GM12878 (cell line): ENCODE results near the gene MVK. TPM values are rescaled to one million over a fixed set of nuclear protein-coding genes. Genes with fewer than 3 reads are reported as not detected.

ENCODE experiments used
- ATF7 ChIP-seq: fragments of 450-650 bp; IDR thresholded peaks from 2 replicates; pipeline ENCODE4 v1.6.1; 2016; ENCODE audit warnings: low read depth, mild to moderate bottlenecking
- CEBPB ChIP-seq, 2 experiments: fragments of 150-350 bp in 1 of 2; IDR thresholded peaks; 2 replicates each; pipeline ENCODE4 v1.6.1; 2012 to 2014; ENCODE audit warnings: low read depth in 2 of 2, low read length in 2 of 2, borderline replicate concordance in 1 of 2, inconsistent platforms in 1 of 2
- CREM ChIP-seq: IDR thresholded peaks from 2 replicates; pipeline ENCODE4 v1.6.1; 2014; ENCODE audit warnings: antibody characterized with exemption, low read depth
- IKZF2 ChIP-seq, 2 experiments: fragments of 450-650 bp; IDR thresholded peaks; 2 replicates each; pipeline ENCODE4 v1.6.1; 2017; ENCODE audit warnings: mild to moderate bottlenecking in 2 of 2, moderate library complexity in 2 of 2
- KLF5 ChIP-seq: fragments of 450-650 bp; IDR thresholded peaks from 2 replicates; pipeline ENCODE4 v1.6.1; 2014; ENCODE audit warnings: mild to moderate bottlenecking; ENCODE audit not compliant: partially characterized antibody
- NFYA ChIP-seq: IDR thresholded peaks from 2 replicates; pipeline ENCODE4 v1.6.1; 2011; ENCODE audit warnings: low read depth, mild to moderate bottlenecking, low read length, improper control_type of control experiment, borderline replicate concordance
- POLR2A ChIP-seq: IDR thresholded peaks from 2 replicates; pipeline ENCODE4 v1.6.1; 2011; ENCODE audit warnings: low read depth, mild to moderate bottlenecking, low read length
- TAF1 ChIP-seq: IDR thresholded peaks from 2 replicates; pipeline ENCODE4 v1.6.1; 2011; ENCODE audit warnings: mild to moderate bottlenecking, low read depth, low read length, borderline replicate concordance
- ZBTB4 ChIP-seq: fragments of 450-650 bp; formaldehyde crosslinking; IDR thresholded peaks from 2 replicates; pipeline ENCODE4 v1.4.0; 2022; ENCODE audit warnings: mild to moderate bottlenecking, moderate library complexity
- ZNF274 ChIP-seq: IDR thresholded peaks from one replicate; pipeline ENCODE4 v1.8.0; 2011; ENCODE audit not compliant: insufficient read length, insufficient read depth
- ZNF592 ChIP-seq: fragments of 450-650 bp; IDR thresholded peaks from 2 replicates; pipeline ENCODE4 v1.6.1; 2017; ENCODE audit warnings: mild to moderate bottlenecking, moderate library complexity
- polyA plus RNA-seq, 11 experiments: library from polyadenylated mRNA; depleted of rRNA in 4 of 11; unstranded in 6 of 11; stranded (reverse) in 5 of 11; fragments of >200 nt; fragmentation: Nextera tagmentation in 4 of 11; fragmentation: Illumina TruSeq in 1 of 11; extraction: Ambion mirVana in 4 of 11; extraction: Trizol in 1 of 11; gene quantifications; 1 replicate in 1 of 11; 2 replicates in 10 of 11; pipeline versions ENCODE4 v1.2.1 to v1.2.3, GENCODE V29; 2011 to 2016; ENCODE audit warnings: inconsistent platforms in 2 of 11, missing spikeins in 2 of 11, low read depth in 1 of 11
- total RNA-seq, 4 experiments: library from RNA; depleted of rRNA in 3 of 4; stranded (reverse); fragments of >200 nt in 3 of 4; fragmentation: Illumina TruSeq in 1 of 4; extraction: Trizol in 1 of 4; gene quantifications; 2 replicates each; pipeline versions ENCODE4 v1.2.1 to v1.2.3, GENCODE V29; 2013 to 2021
- TF ChIP-seq, protein P1 (sequence below): IDR thresholded peaks from 2 replicates; pipeline ENCODE4 v1.6.1; 2012; ENCODE audit warnings: improper control_type of control experiment, low read depth, low read length; ENCODE audit not compliant: insufficient replicate concordance

Gene MVK
- total and polyA plus RNA-seq, 10 of the 15 experiments (the other 5 are each of a cell fraction or from before 2014, with no cell fraction given): 0.24 to 46.7 (median 31.9) TPM

DNA sequence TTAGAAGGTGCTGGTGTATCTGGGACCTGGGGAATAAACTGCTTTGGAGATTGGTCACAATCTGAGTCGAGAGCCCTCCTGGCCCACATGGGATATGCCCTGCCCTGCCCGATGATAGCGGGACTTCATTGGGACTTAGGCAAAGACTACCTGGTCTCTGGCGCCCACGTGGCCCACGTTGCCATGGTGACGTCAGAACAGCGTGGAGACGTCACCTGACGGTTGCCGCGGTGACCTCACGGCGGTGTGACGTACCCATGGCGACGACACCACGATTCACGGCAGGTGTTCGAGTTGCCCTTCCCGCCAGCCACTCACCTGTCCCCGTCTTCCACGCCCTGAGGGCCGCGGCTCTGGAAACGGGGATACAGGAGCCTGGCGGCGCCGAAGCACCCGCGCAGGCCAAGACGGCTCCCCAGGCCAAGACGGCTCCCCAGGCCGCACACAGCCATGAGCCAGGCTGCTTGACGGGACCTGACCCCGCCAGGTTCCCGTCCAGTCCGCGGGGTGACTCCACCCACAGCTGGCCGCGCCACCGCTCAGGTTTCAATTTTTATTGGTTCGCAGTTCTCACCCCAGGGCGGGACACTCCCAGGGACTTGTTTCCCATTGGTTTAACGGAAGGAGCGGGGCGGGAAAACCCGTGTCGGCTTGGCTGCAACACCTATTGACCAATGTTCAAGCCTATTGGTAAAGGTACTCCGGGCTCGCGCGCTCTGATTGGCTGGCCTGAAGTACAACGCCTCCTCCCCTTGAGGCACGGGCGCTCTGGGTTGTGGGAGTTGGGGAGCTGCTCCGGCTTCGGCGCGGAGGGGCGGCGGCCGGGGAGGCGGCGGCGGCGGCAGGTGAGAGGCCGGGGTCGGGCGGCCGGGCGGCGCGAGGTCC is at the start of gene MVK, which contains the start of gene MMAB (continued):
- TF ChIP-seq ZNF592: peak; percentile 59; the same call in 1 of the 2 replicates
- TF ChIP-seq ZNF274: no peak
- TF ChIP-seq ATF7: peak; percentile 96
- peak; percentile 45; the same call in 1 of the 2 replicates for TF ChIP-seq TAF1
- peak; percentile 7; the same call in 1 of the 2 replicates for TF ChIP-seq NFYA
- peak; percentile 100 for TF ChIP-seq CREM
- TF ChIP-seq ZBTB4 (CRISPR knock-in tag): no peak
- TF ChIP-seq KLF5: no peak
- TF ChIP-seq, protein P1, sequence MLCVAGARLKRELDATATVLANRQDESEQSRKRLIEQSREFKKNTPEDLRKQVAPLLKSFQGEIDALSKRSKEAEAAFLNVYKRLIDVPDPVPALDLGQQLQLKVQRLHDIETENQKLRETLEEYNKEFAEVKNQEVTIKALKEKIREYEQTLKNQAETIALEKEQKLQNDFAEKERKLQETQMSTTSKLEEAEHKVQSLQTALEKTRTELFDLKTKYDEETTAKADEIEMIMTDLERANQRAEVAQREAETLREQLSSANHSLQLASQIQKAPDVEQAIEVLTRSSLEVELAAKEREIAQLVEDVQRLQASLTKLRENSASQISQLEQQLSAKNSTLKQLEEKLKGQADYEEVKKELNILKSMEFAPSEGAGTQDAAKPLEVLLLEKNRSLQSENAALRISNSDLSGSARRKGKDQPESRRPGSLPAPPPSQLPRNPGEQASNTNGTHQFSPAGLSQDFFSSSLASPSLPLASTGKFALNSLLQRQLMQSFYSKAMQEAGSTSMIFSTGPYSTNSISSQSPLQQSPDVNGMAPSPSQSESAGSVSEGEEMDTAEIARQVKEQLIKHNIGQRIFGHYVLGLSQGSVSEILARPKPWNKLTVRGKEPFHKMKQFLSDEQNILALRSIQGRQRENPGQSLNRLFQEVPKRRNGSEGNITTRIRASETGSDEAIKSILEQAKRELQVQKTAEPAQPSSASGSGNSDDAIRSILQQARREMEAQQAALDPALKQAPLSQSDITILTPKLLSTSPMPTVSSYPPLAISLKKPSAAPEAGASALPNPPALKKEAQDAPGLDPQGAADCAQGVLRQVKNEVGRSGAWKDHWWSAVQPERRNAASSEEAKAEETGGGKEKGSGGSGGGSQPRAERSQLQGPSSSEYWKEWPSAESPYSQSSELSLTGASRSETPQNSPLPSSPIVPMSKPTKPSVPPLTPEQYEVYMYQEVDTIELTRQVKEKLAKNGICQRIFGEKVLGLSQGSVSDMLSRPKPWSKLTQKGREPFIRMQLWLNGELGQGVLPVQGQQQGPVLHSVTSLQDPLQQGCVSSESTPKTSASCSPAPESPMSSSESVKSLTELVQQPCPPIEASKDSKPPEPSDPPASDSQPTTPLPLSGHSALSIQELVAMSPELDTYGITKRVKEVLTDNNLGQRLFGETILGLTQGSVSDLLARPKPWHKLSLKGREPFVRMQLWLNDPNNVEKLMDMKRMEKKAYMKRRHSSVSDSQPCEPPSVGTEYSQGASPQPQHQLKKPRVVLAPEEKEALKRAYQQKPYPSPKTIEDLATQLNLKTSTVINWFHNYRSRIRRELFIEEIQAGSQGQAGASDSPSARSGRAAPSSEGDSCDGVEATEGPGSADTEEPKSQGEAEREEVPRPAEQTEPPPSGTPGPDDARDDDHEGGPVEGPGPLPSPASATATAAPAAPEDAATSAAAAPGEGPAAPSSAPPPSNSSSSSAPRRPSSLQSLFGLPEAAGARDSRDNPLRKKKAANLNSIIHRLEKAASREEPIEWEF: no peak
- TF ChIP-seq CEBPB (IDR thresholded peaks at IDR 0.05; ENCODE audit: borderline replicate concordance in 1 of 2, low read depth in 2 of 2, low read length in 2 of 2): no peak
- TF ChIP-seq IKZF2 (IDR thresholded peaks at IDR 0.05): no peak
- TF ChIP-seq POLR2A: peak; percentile 95
